Dermis microvascular lymphatic vessel endothelial cell (primary cell): ENCODE results near the gene COG3. TPM values are rescaled to one million over a fixed set of nuclear protein-coding genes. Genes with fewer than 3 reads are reported as not detected.

Source experiments
- DNase-seq, 2 donors: peaks; one replicate each; pipeline versions ENCODE4 v3.0.0 to v3.0.0-alpha.2; 2010; ENCODE audit warnings: low read depth in 2 of 2
- total RNA-seq: library from RNA; depleted of rRNA; stranded (reverse); fragments of >200 nt; gene quantifications from 2 replicates; pipeline ENCODE4 v1.2.1, GENCODE V29; 2014

The COG3 gene
- total RNA-seq, 1 donor from 2014 or later = 21.6 TPM

DNA sequence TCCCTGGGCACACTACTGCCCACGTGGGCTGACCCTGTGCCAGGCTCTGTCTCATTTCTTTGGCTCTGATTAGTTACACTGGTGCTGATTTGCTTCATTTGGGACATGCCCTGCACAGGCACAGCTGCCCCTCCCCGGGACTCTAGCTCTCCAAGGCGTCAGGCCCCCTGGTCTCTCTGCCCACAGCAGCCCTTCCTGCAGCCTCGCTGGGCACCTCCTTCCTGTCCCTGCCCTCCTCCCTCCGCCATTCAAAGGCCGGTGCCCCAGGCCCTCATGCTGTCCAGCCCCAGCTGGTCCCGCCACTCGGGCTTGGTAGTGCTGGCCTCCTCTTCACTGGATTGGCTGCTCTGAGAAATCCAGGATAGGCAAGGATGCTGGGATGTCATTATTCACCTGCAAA lies 77.7 kb downstream of the COG3 start:
- DNase-seq = no peak

DNA sequence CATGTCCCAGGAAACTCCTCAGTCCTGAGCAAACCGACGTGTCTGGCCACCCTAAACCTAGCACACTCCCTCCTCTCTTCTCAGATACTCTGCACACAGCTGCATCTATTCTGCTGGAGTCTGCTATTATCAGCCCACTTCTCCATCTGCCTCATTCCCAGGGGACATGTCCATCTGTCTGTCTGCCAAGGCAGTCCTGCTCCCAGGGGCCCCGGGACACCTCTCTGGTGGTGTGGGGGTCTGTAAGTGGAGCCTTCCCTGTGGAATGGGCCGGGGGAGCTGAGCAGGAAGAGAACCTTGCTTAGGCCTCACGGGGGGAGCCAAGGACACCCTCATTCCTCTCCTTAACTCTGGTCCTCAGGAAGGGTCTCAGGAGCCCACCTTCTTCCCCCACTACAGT lies 78.1 kb downstream of the COG3 start:
- no peak for DNase-seq

DNA sequence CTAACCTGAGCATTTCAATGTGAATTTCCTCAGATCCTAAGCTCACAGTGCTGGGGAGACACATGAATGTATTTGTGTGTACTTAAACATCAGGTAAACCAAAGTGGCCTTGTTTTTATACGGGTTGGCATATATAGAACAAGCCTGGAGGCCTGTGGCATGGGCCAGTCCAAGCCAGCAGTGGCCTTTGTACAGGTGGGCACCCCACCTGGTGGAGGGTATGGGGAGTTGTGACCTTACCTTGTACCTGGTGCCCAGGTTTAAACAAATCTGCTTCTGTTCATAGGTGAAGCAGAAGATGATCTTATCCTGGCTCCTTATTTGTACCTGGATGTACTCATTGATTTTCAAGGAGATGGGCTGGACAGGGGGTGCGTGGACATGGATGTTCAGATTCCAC lies 79.8 kb downstream of the COG3 start:
- DNase-seq = no peak

DNA sequence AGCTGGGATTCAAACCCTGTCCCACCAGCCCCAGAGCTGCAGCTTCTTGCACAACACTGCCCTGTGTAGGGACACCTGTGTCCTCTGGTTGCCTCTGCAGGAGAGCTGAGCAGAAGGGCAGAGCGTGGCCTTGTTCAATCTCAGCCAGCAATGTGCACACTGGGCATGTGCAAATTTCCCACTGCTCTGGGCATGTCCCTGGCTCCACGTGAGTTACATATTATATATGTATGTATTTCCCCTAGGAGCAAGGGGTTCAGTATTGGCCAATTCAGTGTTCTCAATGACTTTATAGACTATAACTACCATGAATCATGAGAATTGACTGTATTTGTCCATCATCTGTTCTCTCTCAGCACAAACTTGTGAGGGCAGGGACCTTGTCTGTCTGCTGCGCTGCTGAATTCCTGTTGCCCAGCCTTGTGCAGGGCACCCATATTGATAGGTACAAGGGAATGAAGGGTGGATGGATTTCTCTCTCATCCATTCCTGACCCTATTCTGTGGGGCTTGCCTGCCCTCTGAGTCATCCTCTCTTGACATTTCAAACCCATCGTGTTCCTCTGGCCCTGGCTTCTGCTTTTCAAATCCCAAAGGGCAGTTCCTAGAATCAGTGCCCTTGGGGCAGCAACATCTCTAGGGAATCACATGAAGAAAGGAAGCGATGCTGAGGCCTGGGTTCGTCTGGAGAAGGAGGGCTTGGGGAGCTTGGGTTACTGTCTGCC lies 81.1 kb downstream of the COG3 start:
- no peak for DNase-seq

DNA sequence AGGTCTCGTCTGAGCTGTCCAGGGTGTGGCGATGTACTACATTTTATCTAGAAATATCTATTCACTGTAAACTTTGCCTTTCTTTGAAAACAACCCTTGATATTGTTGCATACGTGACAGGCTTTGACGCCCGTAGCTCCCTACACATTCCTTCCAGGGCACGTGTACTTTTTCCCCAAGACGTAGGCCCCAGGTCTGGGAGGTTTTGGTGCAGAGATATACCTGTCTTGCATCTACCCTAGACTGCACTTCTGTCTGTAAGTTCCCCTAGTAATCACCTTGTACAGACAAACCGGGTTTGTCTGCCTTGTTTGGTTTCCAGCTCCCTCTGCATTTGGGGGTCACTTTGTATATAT lies 81.6 kb downstream of the COG3 start:
- no peak for DNase-seq

DNA sequence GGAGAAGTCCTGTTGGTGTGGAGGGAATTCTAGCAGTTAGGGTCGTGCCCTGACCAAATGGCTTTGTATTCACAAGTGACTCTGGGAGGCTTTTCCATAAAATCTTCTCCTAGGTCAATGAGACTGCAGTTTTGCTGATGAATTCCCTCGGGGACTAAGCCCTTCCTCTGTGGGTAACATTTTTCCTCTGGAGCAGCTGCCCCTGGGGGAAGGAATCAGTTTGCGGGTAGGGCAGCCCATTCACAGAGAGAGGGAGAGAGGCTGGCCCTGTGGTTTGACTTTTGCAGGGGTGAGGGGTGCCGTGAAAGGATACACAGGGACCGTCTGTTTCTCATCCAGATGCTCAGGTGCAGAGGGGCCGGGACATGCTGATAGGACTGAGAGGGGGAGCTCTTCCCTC lies 83.5 kb downstream of the COG3 start:
- no peak for DNase-seq

DNA sequence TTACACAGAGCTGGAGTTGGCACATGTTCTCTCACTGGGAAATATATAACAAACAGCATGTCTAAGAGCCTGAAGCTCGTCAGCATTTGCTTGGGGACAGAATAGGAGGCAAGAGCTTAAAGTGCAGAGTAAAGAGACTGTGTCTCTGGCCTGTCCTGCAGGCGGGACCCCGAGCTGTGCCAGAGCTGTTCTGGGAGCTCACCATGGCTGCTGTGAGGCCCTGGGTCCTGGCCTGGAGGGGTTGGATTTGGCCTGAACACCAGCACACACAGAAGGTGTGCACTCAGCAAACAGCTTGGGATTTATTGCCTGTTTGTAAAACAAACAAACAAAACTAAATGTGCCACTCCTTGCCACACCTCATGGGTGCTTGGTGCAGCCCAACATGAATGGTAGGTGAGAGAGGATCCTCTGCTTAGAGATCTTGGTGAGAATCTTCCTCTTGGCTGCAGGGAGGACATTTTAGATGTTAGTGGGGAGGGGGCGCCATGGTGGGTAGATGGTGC lies 89.9 kb downstream of the COG3 start:
- DNase-seq = no peak

DNA sequence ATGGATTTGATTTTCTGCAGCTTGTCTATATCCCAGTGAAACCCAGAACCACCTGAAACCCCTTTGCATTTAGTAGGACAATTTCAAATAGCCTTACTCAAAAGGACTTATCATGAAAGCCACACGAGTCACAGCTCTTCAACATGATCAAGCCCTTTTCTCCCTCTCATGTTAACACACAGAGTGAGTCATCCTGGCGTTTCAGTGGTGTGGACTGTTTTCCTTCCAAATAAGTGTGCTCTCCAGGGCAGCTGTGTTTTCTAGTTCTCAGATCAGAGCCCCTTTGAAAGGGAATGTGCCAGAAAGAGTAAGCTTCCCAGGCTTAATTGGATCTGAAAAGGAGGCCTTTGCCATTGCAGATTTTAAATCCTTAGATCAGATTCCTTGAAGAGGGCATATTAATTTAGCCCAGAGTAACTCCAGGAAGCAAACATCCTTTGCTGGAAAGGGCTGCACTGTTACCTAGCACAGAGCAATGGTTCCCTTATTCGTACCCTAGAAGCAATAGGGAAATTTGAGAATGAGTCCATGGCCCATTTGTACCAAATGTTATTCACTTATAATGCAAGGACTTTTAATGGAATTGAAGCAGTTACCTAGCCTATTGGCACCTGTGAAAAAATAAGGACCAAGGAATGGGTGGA lies 99.5 kb downstream of the COG3 start:
- peak in 1 of 2 donors; percentile 14 for DNase-seq

DNA sequence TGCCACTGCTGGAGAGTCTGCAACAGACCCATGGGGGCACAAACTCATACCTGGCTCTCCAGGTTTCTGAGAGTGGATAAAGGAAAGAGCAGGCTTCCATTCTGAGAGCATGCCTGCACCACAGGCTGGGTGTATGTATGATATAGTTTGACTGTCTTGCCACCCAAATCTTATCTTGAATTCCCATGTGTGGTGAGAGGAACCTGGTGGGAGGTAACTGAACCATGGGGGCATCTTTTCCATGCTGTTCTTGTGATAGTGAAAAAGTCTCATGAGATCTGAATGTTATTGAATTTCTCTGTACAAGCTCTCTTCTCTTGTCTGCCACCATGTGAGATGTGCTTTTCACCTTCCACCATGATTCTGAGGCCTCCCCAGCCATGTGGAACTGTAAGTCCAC lies 100.6 kb downstream of the COG3 start:
- no peak for DNase-seq

DNA sequence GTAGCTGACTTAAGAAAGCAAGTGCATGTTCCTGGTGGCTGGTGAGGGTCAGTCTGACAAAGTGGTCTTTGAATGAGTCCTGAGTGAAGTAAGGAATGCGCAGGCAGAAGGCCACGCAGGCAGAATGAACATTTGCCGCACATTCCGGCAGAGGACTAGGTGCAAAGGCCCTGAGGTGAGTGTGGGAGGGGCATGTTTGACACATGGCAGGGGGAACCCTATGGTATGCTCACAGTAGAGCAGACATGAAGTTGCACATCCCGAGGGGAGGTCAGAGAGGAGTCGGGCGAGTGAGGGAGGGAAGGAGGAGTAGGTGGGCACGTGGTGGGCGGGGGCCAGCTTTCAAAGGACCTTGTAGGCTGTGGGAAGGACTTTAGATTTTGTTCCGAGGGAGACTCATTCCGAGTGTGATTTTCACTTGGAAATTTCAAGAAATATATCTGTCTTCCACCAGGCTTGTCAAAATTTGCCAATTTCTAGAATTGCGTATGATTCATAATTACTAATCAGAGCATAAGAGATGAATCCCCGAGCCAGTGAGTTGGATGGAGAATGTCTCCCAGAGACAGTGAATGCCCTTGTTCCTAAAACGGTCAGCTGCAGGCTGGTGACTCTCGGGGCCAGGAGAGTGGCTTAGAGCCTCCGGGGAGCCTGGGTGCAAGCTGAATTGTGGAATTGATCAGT lies 110.5 kb downstream of the COG3 start:
- DNase-seq = no peak

DNA sequence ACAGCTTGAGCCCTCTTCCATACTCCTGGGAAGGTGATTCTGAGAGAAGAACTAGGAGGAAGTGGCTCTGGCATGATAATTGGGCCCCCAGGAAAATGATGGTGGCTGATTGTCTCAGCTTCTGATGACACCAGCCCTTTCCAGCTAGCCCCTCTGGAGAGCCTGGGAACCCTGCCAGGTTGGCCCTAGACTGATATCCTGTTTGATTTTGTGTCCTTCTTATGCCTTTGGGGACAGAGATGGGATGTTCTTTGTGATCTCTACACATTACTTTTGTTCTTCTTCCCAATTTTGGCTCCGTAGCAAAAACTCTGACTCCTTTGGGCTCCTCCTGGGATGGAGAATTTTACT lies 111.1 kb downstream of the COG3 start:
- no peak for DNase-seq

DNA sequence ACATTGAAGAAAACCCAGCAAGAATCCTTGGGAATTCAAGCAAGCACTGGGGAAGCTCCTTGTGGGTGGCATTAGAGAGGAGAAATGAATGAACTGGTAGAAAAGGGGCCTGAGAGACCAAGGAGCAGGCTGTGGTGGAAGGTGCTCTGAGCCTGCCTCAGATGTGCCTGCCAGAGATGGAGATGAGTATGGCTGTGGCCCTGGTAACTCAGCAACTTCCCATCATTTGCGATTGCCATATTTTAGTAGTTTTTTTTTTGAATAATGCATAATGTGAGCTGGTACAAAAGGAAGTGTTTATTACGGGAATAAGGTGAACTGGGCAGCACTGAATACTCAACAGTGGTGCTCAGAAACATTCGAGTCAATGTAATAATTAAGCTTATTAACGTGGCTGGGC lies 111.7 kb downstream of the COG3 start:
- no peak for DNase-seq

DNA sequence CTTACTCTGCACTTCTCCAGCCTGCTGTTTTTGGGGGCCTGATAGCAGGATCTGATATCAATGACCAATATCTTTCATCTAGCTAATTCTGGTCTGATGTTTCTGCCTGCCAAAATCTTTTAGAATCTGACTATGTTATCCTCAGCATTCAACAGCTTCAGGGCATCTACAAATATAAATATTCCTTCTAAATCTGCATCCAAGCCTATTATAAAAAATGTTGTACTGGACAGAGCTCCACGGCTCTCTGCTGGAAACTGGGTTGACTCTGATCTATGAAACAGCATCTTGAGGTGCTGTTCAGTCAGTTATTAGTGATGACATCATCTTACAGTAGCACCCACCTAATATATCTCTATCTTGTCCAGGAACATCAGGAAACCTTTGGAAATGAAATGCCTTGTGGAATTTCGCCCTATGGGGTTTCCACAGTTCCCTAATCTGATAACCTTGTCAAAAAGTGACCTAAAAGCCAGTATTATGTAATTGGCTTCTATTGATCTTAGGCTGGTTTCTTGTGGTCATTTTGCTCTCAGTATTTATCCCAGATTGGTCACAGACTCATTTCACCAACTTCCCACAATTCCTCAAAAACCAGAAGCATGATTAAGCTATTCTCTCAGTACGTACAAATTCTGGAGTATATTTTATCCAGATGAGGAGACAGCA lies 117.8 kb downstream of the COG3 start:
- DNase-seq = no peak

DNA sequence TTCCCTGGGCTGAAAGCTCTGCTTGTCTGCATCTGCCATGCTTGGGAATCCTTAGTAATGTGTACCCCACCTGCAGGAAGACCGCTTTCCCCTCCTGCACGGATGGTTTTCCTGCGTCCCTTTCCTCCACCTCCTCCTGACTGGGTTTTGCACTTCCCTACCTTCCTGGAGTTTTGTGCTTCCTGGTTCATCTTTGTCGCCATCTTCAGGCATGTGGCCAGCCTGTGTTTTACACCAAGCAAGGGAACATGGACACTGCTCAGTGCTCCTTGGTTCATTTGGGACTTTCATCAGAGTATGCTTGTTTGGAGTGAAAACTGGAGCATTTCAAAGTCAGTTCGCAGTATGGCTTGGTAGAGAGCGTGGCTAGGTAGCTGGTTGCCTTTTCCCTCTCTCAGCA lies 120.1 kb downstream of the COG3 start:
- no peak for DNase-seq

Other genes starting within 250 kb of the COG3 start
- gene TPT1, start 123.8 kb upstream of the COG3 start, total RNA-seq = 1,518 and 2,978 TPM in 2 replicates
- gene SLC25A30, start 46.6 kb upstream of the COG3 start, total RNA-seq = 9.4 TPM in 2 replicates
- not detected in 2 replicates for gene ERICH6B, start 150.8 kb downstream of the COG3 start, total RNA-seq
- not detected in 2 replicates for gene CBY2, start 237.4 kb downstream of the COG3 start, total RNA-seq